SK-N-SH (cell line): Measurements from ENCODE around the gene CASK. TPM values are rescaled to one million over a fixed set of nuclear protein-coding genes. Genes with fewer than 3 reads are reported as not detected.

Source experiments
- CTCF ChIA-PET: fragments of 300-600, 350-600 bp; formaldehyde crosslinking; extraction: SDS; loops from one replicate; lab custom pipeline; 2021; lab: Yijun Ruan, JAX
- POLR2A ChIA-PET: fragments of 350-600 bp; sonication (Branson Sonifier 250); formaldehyde crosslinking; extraction: SDS; loops from one replicate; lab custom pipeline; 2020; ENCODE audit warnings: antibody characterized with exemption, inconsistent platforms; lab: Yijun Ruan, JAX
- DNase-seq: peaks from one replicate; pipeline ENCODE4 v3.0.0; 2012
- H2AFZ ChIP-seq: fragments of 200-600 bp; sonication (generic); 2 replicates; pipeline ENCODE4 v1.8.1; 2016; ENCODE audit warnings: antibody characterized with exemption, mild to moderate bottlenecking, low read depth
- H3F3A ChIP-seq: fragments of 200-600 bp; sonication (generic); replicated peaks from 2 replicates; pipeline ENCODE3; 2016; ENCODE audit warnings: antibody characterized with exemption, mild to moderate bottlenecking; ENCODE audit not compliant: insufficient read depth
- H3K27ac ChIP-seq, 2 experiments: fragments of 200-500 bp in 1 of 2; fragments of 200-600 bp in 1 of 2; sonication (Bioruptor generic) in 1 of 2; sonication (generic), shearing (Covaris generic) in 1 of 2; 2 replicates each; pipeline versions ENCODE4 v1.5.1 to v1.6.1; 2014 to 2016; ENCODE audit warnings: low read depth in 2 of 2, inconsistent platforms in 1 of 2, low read length in 1 of 2, mild to moderate bottlenecking in 1 of 2, mixed read lengths in 1 of 2
- H3K27me3 ChIP-seq: fragments of 200-600 bp; sonication (generic), shearing (Covaris generic); 2 replicates; pipeline ENCODE4 v1.6.1; 2016; ENCODE audit warnings: mixed run types; ENCODE audit not compliant: insufficient read depth
- H3K36me3 ChIP-seq, 2 experiments: fragments of 200-500 bp in 1 of 2; fragments of 200-600 bp in 1 of 2; sonication (Bioruptor generic) in 1 of 2; sonication (generic) in 1 of 2; replicated peaks in 1 of 2; 2 replicates each; pipeline versions ENCODE3 to v1.5.1; 2014 to 2016; ENCODE audit warnings: low read length in 1 of 2, mild to moderate bottlenecking in 1 of 2; ENCODE audit not compliant: insufficient read depth in 2 of 2, control insufficient read depth in 1 of 2
- H3K4me1 ChIP-seq, 2 experiments: fragments of 200-500 bp in 1 of 2; fragments of 200-600 bp in 1 of 2; sonication (Bioruptor generic) in 1 of 2; sonication (generic), shearing (Covaris generic) in 1 of 2; 2 replicates each; pipeline versions ENCODE4 v1.5.1 to v1.6.1; 2014 to 2016; ENCODE audit warnings: low read depth in 1 of 2, low read length in 1 of 2, mixed run types in 1 of 2; ENCODE audit not compliant: insufficient read depth in 2 of 2, control insufficient read depth in 1 of 2
- H3K4me2 ChIP-seq: fragments of 200-600 bp; sonication (generic), shearing (Covaris generic); 2 replicates; pipeline ENCODE4 v1.6.1; 2017; ENCODE audit warnings: mixed run types
- H3K4me3 ChIP-seq, 2 experiments: fragments of 200-500 bp in 1 of 2; fragments of 200-600 bp in 1 of 2; sonication (Bioruptor generic) in 1 of 2; sonication (generic), shearing (Covaris generic) in 1 of 2; 2 replicates each; pipeline versions ENCODE4 v1.5.1 to v1.8.1; 2014 to 2016; ENCODE audit warnings: low read depth in 2 of 2, inconsistent platforms in 1 of 2, low read length in 1 of 2, mild to moderate bottlenecking in 1 of 2, mixed read lengths in 1 of 2, moderate library complexity in 1 of 2
- H3K79me2 ChIP-seq: fragments of 200-600 bp; sonication (generic); 2 replicates; pipeline ENCODE4 v1.8.1; 2017; ENCODE audit warnings: mild to moderate bottlenecking; ENCODE audit not compliant: insufficient read depth
- H3K9ac ChIP-seq: fragments of 200-600 bp; sonication (generic); 2 replicates; pipeline ENCODE4 v1.6.1; 2017; ENCODE audit warnings: mixed run types
- H3K9me2 ChIP-seq: fragments of 200-600 bp; sonication (generic); 2 replicates; pipeline ENCODE4 v1.6.1; 2017; ENCODE audit warnings: mixed run types
- H3K9me3 ChIP-seq: fragments of 200-600 bp; sonication (generic); 2 replicates; pipeline ENCODE4 v1.6.1; 2017; ENCODE audit warnings: mixed run types, mild to moderate bottlenecking, moderate library complexity
- H4K20me1 ChIP-seq: fragments of 200-600 bp; sonication (generic); 2 replicates; pipeline ENCODE4 v1.6.1; 2017; ENCODE audit warnings: mild to moderate bottlenecking, mixed run types; ENCODE audit not compliant: insufficient read depth
- FOSL2 ChIP-seq: IDR thresholded peaks from 2 replicates; pipeline ENCODE4 v1.4.0; 2012; ENCODE audit warnings: low read depth, mild to moderate bottlenecking, moderate library complexity, borderline replicate concordance
- IRF3 ChIP-seq: fragments of 150-350 bp; IDR thresholded peaks from 2 replicates; pipeline ENCODE4 v1.6.1; 2016; ENCODE audit warnings: mild to moderate bottlenecking, low read depth, low read length
- MXI1 ChIP-seq: IDR thresholded peaks from 2 replicates; pipeline ENCODE4 v1.6.1; 2012; ENCODE audit warnings: mild to moderate bottlenecking, low read depth, low read length, improper control_type of control experiment
- NRF1 ChIP-seq: IDR thresholded peaks from 2 replicates; pipeline ENCODE4 v1.6.1; 2012; ENCODE audit warnings: low read depth, mild to moderate bottlenecking, low read length
- PBX3 ChIP-seq: IDR thresholded peaks from 2 replicates; pipeline ENCODE4; 2012
- POLR2AphosphoS5 ChIP-seq: IDR thresholded peaks from 2 replicates; pipeline ENCODE4 v1.6.1; 2012; ENCODE audit warnings: low read depth, low read length
- TCF12 ChIP-seq: IDR thresholded peaks from 2 replicates; pipeline ENCODE4 v1.4.0; 2012
- USF2 ChIP-seq: fragments of 150-350 bp; IDR thresholded peaks from 2 replicates; pipeline ENCODE4 v1.6.1; 2017; ENCODE audit warnings: antibody characterized with exemption, low read length, low read depth, borderline replicate concordance
- YY1 ChIP-seq: IDR thresholded peaks from 2 replicates; pipeline ENCODE4 v1.4.0; 2012; ENCODE audit warnings: low read depth, mild to moderate bottlenecking
- WGBS: methylation state at CpG from one replicate; pipeline ENCODE4 v1.1.6; 2017; ENCODE audit warnings: low lambda C conversion rate; 5-methylcytosine and 5-hydroxymethylcytosine counted together
- polyA plus RNA-seq, 3 experiments: library from polyadenylated mRNA; depleted of rRNA; stranded (reverse); fragments of >200 nt; gene quantifications; 2 replicates each; pipeline ENCODE4 v1.2.3, GENCODE V29; 2012
- TF ChIP-seq, protein P1 (sequence below): fragments of 200-600 bp; sonication (generic); IDR thresholded peaks from 2 replicates; pipeline ENCODE4 v1.6.1; 2017; ENCODE audit warnings: antibody characterized with exemption, mild to moderate bottlenecking, moderate library complexity
- TF ChIP-seq, protein P2 (sequence below): IDR thresholded peaks from 2 replicates; pipeline ENCODE4 v1.6.1; 2012; ENCODE audit warnings: mild to moderate bottlenecking, low read depth, low read length, moderate library complexity

Gene CASK
- polyA plus RNA-seq, 1 of the 3 experiments (the other 2 are of a cell fraction), result 7.0 TPM

GRCh38 chrX:41857670-41858069 is 65.7 kb downstream of the CASK start:
- no peak overlapping the region for H3K4me3 ChIP-seq
- H3F3A ChIP-seq, result no peaks in the 10 kb centered on the region
- H4K20me1 ChIP-seq, result no peaks in the 10 kb centered on the region
- H2AFZ ChIP-seq, result no peak overlapping the region
- no peak overlapping the region for H3K9ac ChIP-seq
- peaks cover 3% of the 10 kb centered on the region; the same call in 1 of the 2 replicates for H3K79me2 ChIP-seq
- CTCF ChIA-PET, result no interaction called here
- no peak for DNase-seq
- POLR2A ChIA-PET, result no interaction called here
- TF ChIP-seq NRF1, result no peak
- TF ChIP-seq USF2, result no peak
- no peak for TF ChIP-seq IRF3
- TF ChIP-seq, protein P1, sequence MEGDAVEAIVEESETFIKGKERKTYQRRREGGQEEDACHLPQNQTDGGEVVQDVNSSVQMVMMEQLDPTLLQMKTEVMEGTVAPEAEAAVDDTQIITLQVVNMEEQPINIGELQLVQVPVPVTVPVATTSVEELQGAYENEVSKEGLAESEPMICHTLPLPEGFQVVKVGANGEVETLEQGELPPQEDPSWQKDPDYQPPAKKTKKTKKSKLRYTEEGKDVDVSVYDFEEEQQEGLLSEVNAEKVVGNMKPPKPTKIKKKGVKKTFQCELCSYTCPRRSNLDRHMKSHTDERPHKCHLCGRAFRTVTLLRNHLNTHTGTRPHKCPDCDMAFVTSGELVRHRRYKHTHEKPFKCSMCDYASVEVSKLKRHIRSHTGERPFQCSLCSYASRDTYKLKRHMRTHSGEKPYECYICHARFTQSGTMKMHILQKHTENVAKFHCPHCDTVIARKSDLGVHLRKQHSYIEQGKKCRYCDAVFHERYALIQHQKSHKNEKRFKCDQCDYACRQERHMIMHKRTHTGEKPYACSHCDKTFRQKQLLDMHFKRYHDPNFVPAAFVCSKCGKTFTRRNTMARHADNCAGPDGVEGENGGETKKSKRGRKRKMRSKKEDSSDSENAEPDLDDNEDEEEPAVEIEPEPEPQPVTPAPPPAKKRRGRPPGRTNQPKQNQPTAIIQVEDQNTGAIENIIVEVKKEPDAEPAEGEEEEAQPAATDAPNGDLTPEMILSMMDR, result no peak
- no peak for TF ChIP-seq PBX3
- TF ChIP-seq TCF12, result no peak
- no peak for TF ChIP-seq MXI1
- no peak for TF ChIP-seq POLR2AphosphoS5
- TF ChIP-seq, protein P2, sequence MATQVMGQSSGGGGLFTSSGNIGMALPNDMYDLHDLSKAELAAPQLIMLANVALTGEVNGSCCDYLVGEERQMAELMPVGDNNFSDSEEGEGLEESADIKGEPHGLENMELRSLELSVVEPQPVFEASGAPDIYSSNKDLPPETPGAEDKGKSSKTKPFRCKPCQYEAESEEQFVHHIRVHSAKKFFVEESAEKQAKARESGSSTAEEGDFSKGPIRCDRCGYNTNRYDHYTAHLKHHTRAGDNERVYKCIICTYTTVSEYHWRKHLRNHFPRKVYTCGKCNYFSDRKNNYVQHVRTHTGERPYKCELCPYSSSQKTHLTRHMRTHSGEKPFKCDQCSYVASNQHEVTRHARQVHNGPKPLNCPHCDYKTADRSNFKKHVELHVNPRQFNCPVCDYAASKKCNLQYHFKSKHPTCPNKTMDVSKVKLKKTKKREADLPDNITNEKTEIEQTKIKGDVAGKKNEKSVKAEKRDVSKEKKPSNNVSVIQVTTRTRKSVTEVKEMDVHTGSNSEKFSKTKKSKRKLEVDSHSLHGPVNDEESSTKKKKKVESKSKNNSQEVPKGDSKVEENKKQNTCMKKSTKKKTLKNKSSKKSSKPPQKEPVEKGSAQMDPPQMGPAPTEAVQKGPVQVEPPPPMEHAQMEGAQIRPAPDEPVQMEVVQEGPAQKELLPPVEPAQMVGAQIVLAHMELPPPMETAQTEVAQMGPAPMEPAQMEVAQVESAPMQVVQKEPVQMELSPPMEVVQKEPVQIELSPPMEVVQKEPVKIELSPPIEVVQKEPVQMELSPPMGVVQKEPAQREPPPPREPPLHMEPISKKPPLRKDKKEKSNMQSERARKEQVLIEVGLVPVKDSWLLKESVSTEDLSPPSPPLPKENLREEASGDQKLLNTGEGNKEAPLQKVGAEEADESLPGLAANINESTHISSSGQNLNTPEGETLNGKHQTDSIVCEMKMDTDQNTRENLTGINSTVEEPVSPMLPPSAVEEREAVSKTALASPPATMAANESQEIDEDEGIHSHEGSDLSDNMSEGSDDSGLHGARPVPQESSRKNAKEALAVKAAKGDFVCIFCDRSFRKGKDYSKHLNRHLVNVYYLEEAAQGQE, result no peak
- no peak for TF ChIP-seq YY1
- no peak for TF ChIP-seq FOSL2
- TF ChIP-seq, all 33 proteins: peak for 0
- no peak overlapping the region for H3K4me2 ChIP-seq
- no peaks in the 10 kb centered on the region for H3K36me3 ChIP-seq
- H3K27ac ChIP-seq, result no peak overlapping the region
- no peaks in the 10 kb centered on the region for H3K4me1 ChIP-seq
- no peaks in the 10 kb centered on the region for H3K27me3 ChIP-seq
- H3K9me3 ChIP-seq, result no peaks in the 10 kb centered on the region
- H3K9me2 ChIP-seq, result no peaks in the 10 kb centered on the region
- WGBS, result 32% methylated on average over 2 of the region's 2 CpGs
